Calu3 (cell line): ENCODE results near the gene MVK. TPM values are rescaled to one million over a fixed set of nuclear protein-coding genes. Genes with fewer than 3 reads are reported as not detected.

ENCODE experiments used
- BruUV-seq: library from RNA; stranded (reverse); fragments of 400-500 nt; replicated peaks from 2 replicates; lab custom pipeline; 2021; lab: Mats Ljungman, UMichigan
- CTCF ChIA-PET: fragments of 300-600 bp; sonication (Branson Sonifier 250); formaldehyde crosslinking; loops from one replicate; lab custom pipeline; 2022; ENCODE audit warnings: antibody characterized with exemption; lab: Charles Lee
- DNase-seq: peaks from one replicate; pipeline ENCODE4 v3.0.0; 2022
- H3K27ac Mint-ChIP-seq: one replicate; pipeline ENCODE4 v1.8.0; 2022; ENCODE audit warnings: mixed read lengths; ENCODE audit not compliant: unreplicated experiment
- H3K27me3 Mint-ChIP-seq: one replicate; pipeline ENCODE4 v1.8.0; 2022; ENCODE audit warnings: mixed read lengths; ENCODE audit not compliant: unreplicated experiment
- H3K36me3 Mint-ChIP-seq: one replicate; pipeline ENCODE4 v1.8.0; 2022; ENCODE audit warnings: mild to moderate bottlenecking, moderate library complexity, mixed read lengths; ENCODE audit not compliant: insufficient read depth, unreplicated experiment
- H3K4me1 Mint-ChIP-seq: one replicate; pipeline ENCODE4 v1.8.0; 2022; ENCODE audit warnings: mild to moderate bottlenecking, low read depth, mixed read lengths; ENCODE audit not compliant: unreplicated experiment
- H3K4me3 Mint-ChIP-seq: one replicate; pipeline ENCODE4 v1.8.0; 2022; ENCODE audit warnings: mild to moderate bottlenecking, low read depth, moderate library complexity, mixed read lengths; ENCODE audit not compliant: unreplicated experiment
- H3K9me3 Mint-ChIP-seq: one replicate; pipeline ENCODE4 v1.8.0; 2022; ENCODE audit warnings: low read depth, mixed read lengths; ENCODE audit not compliant: unreplicated experiment
- intact Hi-C: fragments of 100-400 bp; cut with micrococcal nuclease; formaldehyde crosslinking; loops from one replicate; pipeline ENCODE4 v1.10.0; 2022; ENCODE audit not compliant: unreplicated experiment
- total RNA-seq: library from RNA; stranded (reverse); gene quantifications from 2 replicates; pipeline ENCODE4 v1.2.3, GENCODE V29; 2022
- TF ChIP-seq, protein P1 (sequence below): fragments of 200-600 bp; IDR thresholded peaks from one replicate; pipeline ENCODE4 v1.8.0; 2022; ENCODE audit warnings: antibody characterized with exemption; ENCODE audit not compliant: unreplicated experiment

MVK gene
- total RNA-seq, 1 experiment from 2014 or later: 41.6 TPM

DNA sequence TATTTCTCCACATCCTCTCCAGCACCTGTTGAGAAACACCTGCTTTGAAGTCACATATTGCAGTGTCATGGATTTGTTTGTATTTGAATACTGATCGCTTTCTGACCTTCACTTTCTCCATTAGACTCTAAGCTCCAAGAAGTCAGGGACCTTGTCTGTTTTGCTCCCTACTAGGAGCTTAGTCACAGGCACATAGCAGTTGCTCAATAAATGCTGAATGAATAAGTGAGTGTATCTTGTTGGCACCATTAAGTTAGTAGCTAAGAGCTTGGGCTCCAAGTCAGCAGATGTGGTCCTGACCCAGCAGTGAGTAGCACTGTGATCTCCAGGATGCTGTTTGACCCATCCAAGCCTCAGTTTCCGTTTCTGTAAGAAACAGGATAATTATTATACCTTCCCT, 10.1 kb downstream of the MVK start:
- intact Hi-C loops: no loop called here
- TF ChIP-seq, protein P1, sequence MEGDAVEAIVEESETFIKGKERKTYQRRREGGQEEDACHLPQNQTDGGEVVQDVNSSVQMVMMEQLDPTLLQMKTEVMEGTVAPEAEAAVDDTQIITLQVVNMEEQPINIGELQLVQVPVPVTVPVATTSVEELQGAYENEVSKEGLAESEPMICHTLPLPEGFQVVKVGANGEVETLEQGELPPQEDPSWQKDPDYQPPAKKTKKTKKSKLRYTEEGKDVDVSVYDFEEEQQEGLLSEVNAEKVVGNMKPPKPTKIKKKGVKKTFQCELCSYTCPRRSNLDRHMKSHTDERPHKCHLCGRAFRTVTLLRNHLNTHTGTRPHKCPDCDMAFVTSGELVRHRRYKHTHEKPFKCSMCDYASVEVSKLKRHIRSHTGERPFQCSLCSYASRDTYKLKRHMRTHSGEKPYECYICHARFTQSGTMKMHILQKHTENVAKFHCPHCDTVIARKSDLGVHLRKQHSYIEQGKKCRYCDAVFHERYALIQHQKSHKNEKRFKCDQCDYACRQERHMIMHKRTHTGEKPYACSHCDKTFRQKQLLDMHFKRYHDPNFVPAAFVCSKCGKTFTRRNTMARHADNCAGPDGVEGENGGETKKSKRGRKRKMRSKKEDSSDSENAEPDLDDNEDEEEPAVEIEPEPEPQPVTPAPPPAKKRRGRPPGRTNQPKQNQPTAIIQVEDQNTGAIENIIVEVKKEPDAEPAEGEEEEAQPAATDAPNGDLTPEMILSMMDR: no peak
- no TSS peak for BruUV-seq
- Mint-ChIP-seq H3K27ac (no peak overlapping the region), H3K9me3 (no peaks in the 10 kb centered on the region), H3K27me3 (no peaks in the 10 kb centered on the region), H3K36me3 (peaks cover 44% of the 10 kb centered on the region), H3K4me3 (no peak overlapping the region), H3K4me1 (peaks cover 19% of the 10 kb centered on the region)
- DNase-seq: no peak
- CTCF ChIA-PET: no interaction called here

DNA sequence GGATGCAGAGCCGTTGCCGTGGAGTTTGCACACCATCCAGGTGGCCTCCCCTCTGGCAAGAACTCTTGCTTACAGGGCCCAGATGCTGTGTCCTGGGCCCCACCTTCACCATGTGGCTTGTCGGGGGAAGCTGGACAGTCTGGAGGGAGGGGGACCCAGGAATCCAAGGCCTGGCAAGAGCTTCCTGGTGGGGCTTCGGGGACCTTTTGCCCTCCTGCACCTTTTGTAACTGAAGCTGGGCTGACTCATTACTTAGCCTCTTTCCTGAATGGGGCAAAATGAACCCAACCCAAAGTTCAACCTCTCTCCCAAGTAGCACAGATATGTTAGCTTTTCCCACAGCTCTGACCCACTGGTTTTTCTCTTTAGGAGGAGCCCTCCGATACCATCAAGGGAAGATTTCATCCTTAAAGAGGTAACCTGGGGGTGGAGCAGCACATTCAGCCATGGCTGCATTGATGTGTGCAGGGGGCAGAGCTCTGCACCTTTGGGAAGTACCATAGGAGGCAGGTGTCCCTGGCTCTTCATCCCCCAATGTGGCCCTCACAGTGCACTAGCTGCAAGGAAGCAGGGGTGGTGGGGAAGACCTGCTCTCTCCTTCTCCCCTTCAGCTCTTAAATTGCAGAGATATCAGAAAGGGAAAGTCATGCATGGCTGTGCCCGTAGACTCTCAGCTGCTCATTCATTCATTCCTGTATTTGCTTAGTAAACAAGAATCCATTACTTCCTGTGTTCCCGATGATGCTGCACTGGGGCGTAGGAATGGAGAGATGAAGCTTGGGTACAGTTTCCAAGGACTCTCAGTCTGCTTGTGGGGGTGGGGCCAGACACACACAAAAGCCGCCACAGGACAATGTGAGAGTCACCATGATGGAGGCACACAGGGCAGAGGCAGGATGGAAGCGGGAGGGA, 13.0 kb downstream of the MVK start:
- TF ChIP-seq, protein P1: no peak
- CTCF ChIA-PET: no interaction called here
- no peak overlapping the region for H3K27ac Mint-ChIP-seq
- H3K9me3 Mint-ChIP-seq: no peaks in the 10 kb centered on the region
- peaks cover 19% of the 10 kb centered on the region for H3K4me1 Mint-ChIP-seq
- no TSS peak for BruUV-seq
- DNase-seq: no peak
- intact Hi-C loops: no loop called here
- no peak overlapping the region for H3K4me3 Mint-ChIP-seq
- peaks cover 40% of the 10 kb centered on the region for H3K36me3 Mint-ChIP-seq
- H3K27me3 Mint-ChIP-seq: no peaks in the 10 kb centered on the region

DNA sequence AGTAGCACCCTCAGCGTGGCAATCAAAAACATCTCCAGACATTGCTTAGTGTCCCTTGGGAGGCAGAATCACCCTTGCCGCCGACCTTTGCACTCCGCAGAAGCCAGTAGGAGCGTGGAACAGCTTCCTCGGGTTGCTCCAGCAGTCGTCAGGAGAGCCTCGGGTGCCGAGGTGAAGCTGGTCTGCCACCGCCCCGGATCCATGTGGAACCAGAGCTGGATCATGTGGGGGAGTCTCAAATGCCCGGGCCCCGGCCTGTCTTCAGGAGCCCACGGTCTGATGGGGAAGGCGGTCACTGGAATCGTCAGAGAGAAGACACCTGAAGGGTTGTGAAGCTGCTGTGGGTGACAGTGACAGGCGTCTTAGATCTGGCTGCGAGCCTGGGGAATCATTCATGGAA, 14.3 kb downstream of the MVK start:
- CTCF ChIA-PET: no interaction called here
- no peak overlapping the region for H3K27ac Mint-ChIP-seq
- intact Hi-C loops: no loop called here

DNA sequence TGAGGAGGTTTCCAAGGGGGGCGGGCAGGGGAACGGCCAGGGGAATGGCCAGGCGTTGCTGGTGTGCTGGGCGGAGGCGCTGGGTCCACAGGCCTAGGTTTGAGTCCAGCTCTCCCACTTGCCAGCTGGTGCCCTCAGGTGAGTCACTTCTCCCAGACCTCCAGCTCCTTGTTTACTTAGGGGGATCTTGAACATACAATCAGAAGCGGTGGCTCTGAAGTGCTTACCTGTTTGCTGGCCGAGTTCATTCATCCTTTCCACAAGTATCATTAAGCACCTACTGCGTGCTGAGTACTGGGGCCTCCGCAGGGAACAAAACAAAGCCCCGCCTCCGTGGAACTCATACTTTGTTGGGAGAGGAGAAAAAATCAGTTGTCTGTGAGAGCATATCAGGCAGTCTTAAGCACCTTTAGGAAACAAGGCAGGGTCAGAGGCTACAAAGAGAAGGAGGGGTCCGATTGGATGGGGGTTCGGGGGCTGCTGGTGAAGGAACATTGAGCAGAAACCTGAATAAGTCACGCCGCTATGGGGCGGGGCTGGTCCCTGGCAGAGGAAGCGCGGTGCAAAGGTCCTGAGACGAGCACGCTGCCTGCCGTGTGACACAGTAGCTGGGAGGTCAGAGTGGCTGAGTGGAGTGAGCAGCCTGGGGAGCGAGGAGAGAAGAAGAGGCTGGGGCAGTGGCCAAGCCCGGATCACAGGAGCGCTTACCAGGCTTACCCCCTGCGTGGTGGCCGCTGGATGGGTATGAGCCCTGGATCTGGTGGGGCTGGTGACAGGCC, 15.1 kb downstream of the MVK start:
- intact Hi-C loops: no loop called here
- BruUV-seq: no TSS peak
- Mint-ChIP-seq H3K9me3 (no peaks in the 10 kb centered on the region), H3K27me3 (no peaks in the 10 kb centered on the region), H3K4me1 (peaks cover 10% of the 10 kb centered on the region), H3K4me3 (no peak overlapping the region), H3K27ac (peak overlapping the region; percentile 56), H3K36me3 (peaks cover 34% of the 10 kb centered on the region)
- DNase-seq: no peak
- CTCF ChIA-PET: no interaction called here
- TF ChIP-seq, protein P1: no peak

More for the DNA sequence above, 14.3 kb downstream of the MVK start:
- Mint-ChIP-seq H3K27me3 (no peaks in the 10 kb centered on the region), H3K36me3 (peaks cover 34% of the 10 kb centered on the region), H3K4me3 (no peak overlapping the region), H3K9me3 (no peaks in the 10 kb centered on the region), H3K4me1 (peaks cover 10% of the 10 kb centered on the region)
- no peak for DNase-seq
- TF ChIP-seq, protein P1: no peak
- BruUV-seq: no TSS peak
